Tibial nerve (tissue), 3 donors: ENCODE data around the gene ZNF143.

Source experiments
- CTCF ChIP-seq, 5 experiments: fragments of 200-600 bp in 3 of 5; fragments of 450-650 bp in 2 of 5; sonication (generic) in 3 of 5; IDR thresholded peaks; one replicate each; pipeline ENCODE4 v1.5.1; 2016 to 2019; ENCODE audit warnings: antibody characterized with exemption in 5 of 5, mild to moderate bottlenecking in 3 of 5, moderate library complexity in 2 of 5
- POLR2A ChIP-seq, 2 donors: fragments of 450-650 bp; IDR thresholded peaks; one replicate each; pipeline ENCODE4 v1.6.1; 2017; ENCODE audit warnings: antibody characterized with exemption in 2 of 2, mild to moderate bottlenecking in 2 of 2, moderate library complexity in 2 of 2

- TF ChIP-seq CTCF (IDR thresholded peaks at IDR 0.05) (no peak), POLR2A (IDR thresholded peaks at IDR 0.05) (no peak)
Observed at GRCh38 chr11:9518835-9519410, 58.1 kb downstream of the ZNF143 start.
